K562 (cell line): ENCODE data around the gene CERS4. TPM values are rescaled to one million over a fixed set of nuclear protein-coding genes. Genes with fewer than 3 reads are reported as not detected.

Experiments
- ATAC-seq: fragments of 200-7000 bp; cut with Tn5 transposase; 3 replicates; pipeline ENCODE4 v1.9.1; 2020; ENCODE audit warnings: moderate library complexity
- BruUV-seq: library from RNA; stranded (reverse); fragments of 400-500 nt; replicated peaks from 2 replicates; lab custom pipeline; 2021; lab: Mats Ljungman, UMichigan
- CTCF ChIA-PET: fragments of 300-600 bp; formaldehyde crosslinking; extraction: SDS; loops from one replicate; lab custom pipeline; 2021; ENCODE audit warnings: low intra/inter-chr PET ratio; lab: Yijun Ruan, JAX
- POLR2A ChIA-PET: fragments of 300-600, 350-650 bp; sonication (Branson Sonifier 250); formaldehyde crosslinking; extraction: SDS; loops from one replicate; lab custom pipeline; 2021; ENCODE audit warnings: antibody characterized with exemption, inconsistent platforms; lab: Yijun Ruan, JAX
- DNase-seq, 4 experiments: peaks; one replicate each; pipeline versions ENCODE4 v3.0.0 to v3.0.0-alpha.2; 2011 to 2018; ENCODE audit warnings: low spot score in 3 of 4, mixed read lengths in 3 of 4; ENCODE audit errors: extremely low read depth in 1 of 4
- FAIRE-seq: peaks from 2 replicates; lab custom pipeline; 2011; peaks lifted over from hg19 to GRCh38; lab: Jason Lieb, UNC
- H2AFZ ChIP-seq: 2 replicates; pipeline ENCODE4 v1.6.0; 2011; ENCODE audit warnings: low read depth, low read length, control low read depth, inconsistent platforms
- H3K27ac ChIP-seq: fragments of 200-600 bp; 3 replicates; pipeline ENCODE4 v1.8.0; 2011; ENCODE audit warnings: low read depth, mild to moderate bottlenecking, control low read depth, inconsistent platforms, low read length, moderate library complexity, mixed read lengths; ENCODE audit errors: extremely low read depth
- H3K27me3 ChIP-seq, 2 experiments: fragments of 300-600 bp in 1 of 2; 2 replicates in 1 of 2; 3 replicates in 1 of 2; pipeline versions ENCODE4 v1.6.0 to v1.8.0; 2011; ENCODE audit warnings: inconsistent platforms in 2 of 2, low read length in 2 of 2, mild to moderate bottlenecking in 1 of 2, mixed read lengths in 1 of 2, moderate library complexity in 1 of 2; ENCODE audit not compliant: control insufficient read depth in 2 of 2, insufficient read depth in 2 of 2
- H3K36me3 ChIP-seq: fragments of 300-600 bp; 3 replicates; pipeline ENCODE4 v1.8.0; 2011; ENCODE audit warnings: mild to moderate bottlenecking, low read length, inconsistent platforms; ENCODE audit not compliant: control insufficient read depth, insufficient read depth
- H3K4me1 ChIP-seq, 2 experiments: fragments of 200-600 bp in 1 of 2; replicated peaks in 1 of 2; 2 replicates in 1 of 2; 3 replicates in 1 of 2; pipeline versions ENCODE4 v1.5.1 to v1.8.0; 2011; ENCODE audit warnings: inconsistent platforms in 2 of 2, low read length in 2 of 2, mild to moderate bottlenecking in 1 of 2, mixed read lengths in 1 of 2, moderate library complexity in 1 of 2; ENCODE audit not compliant: control insufficient read depth in 2 of 2, insufficient read depth in 2 of 2
- H3K4me2 ChIP-seq: 2 replicates; pipeline ENCODE4 v1.6.1; 2011; ENCODE audit warnings: low read length, control low read depth, inconsistent platforms, mixed read lengths; ENCODE audit not compliant: insufficient read depth
- H3K4me3 ChIP-seq: fragments of 200-600 bp; sonication (generic), shearing (Covaris generic); 2 replicates; pipeline ENCODE4 v1.5.1; 2016; ENCODE audit warnings: control low read depth, inconsistent platforms
- H3K79me2 ChIP-seq: fragments of 200-600 bp; 3 replicates; pipeline ENCODE4 v1.8.0; 2011; ENCODE audit warnings: low read length, inconsistent platforms; ENCODE audit not compliant: control insufficient read depth, insufficient read depth
- H3K9ac ChIP-seq, 2 experiments: 2 replicates each; pipeline versions ENCODE4 v1.6.0 to v1.6.1; 2011; ENCODE audit warnings: low read depth in 2 of 2, low read length in 2 of 2, control low read depth in 1 of 2, inconsistent platforms in 1 of 2, mild to moderate bottlenecking in 1 of 2, mixed read lengths in 1 of 2; ENCODE audit not compliant: insufficient read depth in 1 of 2
- H3K9me1 ChIP-seq: one replicate; pipeline ENCODE4 v1.6.0; 2011; ENCODE audit warnings: inconsistent platforms, mild to moderate bottlenecking, low read length, moderate library complexity; ENCODE audit not compliant: control insufficient read depth, insufficient read depth
- H3K9me3 ChIP-seq: replicated peaks from 2 replicates; pipeline ENCODE4 v1.5.1; 2011; ENCODE audit warnings: low read depth, low read length, inconsistent platforms; ENCODE audit not compliant: control insufficient read depth, insufficient read depth
- H4K20me1 ChIP-seq: replicated peaks from 2 replicates; pipeline ENCODE4 v1.6.1; 2011; ENCODE audit warnings: low read length, inconsistent platforms, mixed read lengths; ENCODE audit not compliant: control insufficient read depth, insufficient read depth
- ZNF384 ChIP-seq: IDR thresholded peaks from 2 replicates; pipeline ENCODE4 v1.6.1; 2012; ENCODE audit warnings: low read depth, low read length, improper control_type of control experiment
- WGBS: fragments of 100-300 bp; shearing (Covaris generic); methylation state at CpG from one replicate; pipeline ENCODE4 v1.1.6; 2016; ENCODE audit warnings: low coverage, mixed read lengths; ENCODE audit not compliant: insufficient coverage; ENCODE audit errors: missing lambda C conversion rate; 5-methylcytosine and 5-hydroxymethylcytosine counted together
- in situ Hi-C: fragments of 300-500 bp; cut with MboI; formaldehyde crosslinking; loops from 4 replicates; pipeline ENCODE4 v1.15.0; 2018; ENCODE audit warnings: inconsistent platforms, mixed read lengths
- intact Hi-C: fragments of 100-400 bp; cut with micrococcal nuclease; formaldehyde crosslinking; loops from 2 replicates; pipeline ENCODE4 v1.14.2; 2022
- polyA plus RNA-seq, 8 experiments: library from polyadenylated mRNA; depleted of rRNA in 4 of 8; stranded (reverse) in 5 of 8; unstranded in 3 of 8; fragments of >200 nt; fragmentation: Nextera tagmentation in 2 of 8; fragmentation: Illumina TruSeq in 1 of 8; extraction: Ambion mirVana in 2 of 8; extraction: Trizol in 1 of 8; gene quantifications; 2 replicates each; pipeline versions ENCODE4 v1.2.1 to v1.2.3, GENCODE V29; 2011 to 2014; ENCODE audit warnings: inconsistent platforms in 1 of 8, missing spikeins in 1 of 8
- total RNA-seq, 7 experiments: library from RNA; depleted of rRNA in 6 of 7; stranded (reverse); fragments of >200 nt in 6 of 7; fragmentation: Illumina TruSeq in 2 of 7; extraction: Trizol in 2 of 7; gene quantifications; 2 replicates each; pipeline versions ENCODE4 v1.2.1 to v1.2.3, GENCODE V29; 2011 to 2021; ENCODE audit warnings: low replicate concordance in 1 of 7
- TF ChIP-seq, protein P1 (sequence below): fragments of 250-450 bp; sonication (Bioruptor Pico); IDR thresholded peaks from 2 replicates; pipeline ENCODE4 v1.4.0; 2020

Gene CERS4
- total and polyA plus RNA-seq, 9 of the 15 experiments (the other 6 are each of a cell fraction or from before 2014, with no cell fraction given), result 0.14 to 4.4 (median 2.9) TPM; not detected in 1

DNA sequence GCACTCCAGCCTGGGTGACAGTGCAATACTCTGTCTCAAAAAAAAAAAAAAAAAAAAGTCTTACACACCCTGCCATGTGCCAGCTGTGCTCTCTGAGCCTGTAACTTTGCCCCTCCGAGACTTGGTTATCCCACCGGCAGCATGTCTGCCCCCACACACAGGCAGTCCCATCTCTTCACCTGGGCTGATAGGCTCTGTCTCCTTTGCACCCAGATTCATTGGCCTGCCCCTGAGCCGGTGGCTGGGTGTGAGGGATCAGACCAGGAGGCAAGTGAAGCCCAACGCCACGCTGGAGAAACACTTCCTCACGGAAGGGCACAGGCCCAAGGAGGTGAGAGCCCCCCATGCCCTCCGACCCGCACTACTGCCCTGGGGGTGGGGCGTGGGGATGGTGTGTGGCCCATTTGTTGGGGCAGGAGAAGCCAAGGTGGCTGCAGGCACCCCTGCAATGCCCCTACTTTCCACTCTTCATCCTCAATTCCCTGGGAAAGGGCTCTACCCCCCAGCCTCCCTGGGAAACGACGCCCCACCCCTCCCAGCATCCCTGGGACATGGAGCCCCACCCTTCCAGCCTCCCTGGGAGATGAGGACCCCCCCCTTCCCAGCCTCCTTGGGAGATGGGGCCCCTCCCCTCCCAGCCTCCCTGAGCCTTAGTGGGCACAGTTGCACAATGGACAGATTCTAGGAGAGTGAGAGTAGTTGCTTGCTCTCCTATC is 45.3 kb downstream of the CERS4 start:
- no peaks in the 10 kb centered on the region for H3K36me3 ChIP-seq
- in situ Hi-C loops, result loop anchor here (5.0 kb wide), 3 partner anchors 97 to 307 kb away; no protein-coding TSS in a partner anchor

More for the DNA sequence above, 45.3 kb downstream of the CERS4 start:
- Histone ChIP-seq H3K27me3 (no peaks in the 10 kb centered on the region), H2AFZ (no peak overlapping the region), H4K20me1 (no peaks in the 10 kb centered on the region), H3K4me2 (no peak overlapping the region), H3K4me3 (no peak overlapping the region), H3K9me1 (no peaks in the 10 kb centered on the region), H3K79me2 (no peaks in the 10 kb centered on the region), H3K9me3 (no peaks in the 10 kb centered on the region), H3K9ac (peak overlapping the region in 1 of 2 experiments; percentile 78; a peak in 2 of 4 replicates), H3K4me1 (peaks cover 13 to 44% of the 10 kb centered on the region in 2 experiments; a peak in 4 of 5 replicates), H3K27ac (no peak overlapping the region)
- intact Hi-C loops, result loop anchor here (10.0 kb wide), 1 partner anchor 240 kb away; no protein-coding TSS in a partner anchor
- WGBS, result 38% methylated on average over 9 of the region's 11 CpGs
- DNase-seq, result peak in 1 of 4 experiments; percentile 17
- no peak for FAIRE-seq
- ChIA-PET CTCF (interaction anchor here (2.2 to 3.8 kb wide), 2 partner anchors 96 to 284 kb away, joined by 12 to 63 read pairs; no protein-coding TSS in a partner anchor), POLR2A (interaction anchor here (1.0 kb wide), 2 partner anchors 12 to 257 kb away, joined by 3 read pairs; no protein-coding TSS in a partner anchor)
- TF ChIP-seq, protein P1, sequence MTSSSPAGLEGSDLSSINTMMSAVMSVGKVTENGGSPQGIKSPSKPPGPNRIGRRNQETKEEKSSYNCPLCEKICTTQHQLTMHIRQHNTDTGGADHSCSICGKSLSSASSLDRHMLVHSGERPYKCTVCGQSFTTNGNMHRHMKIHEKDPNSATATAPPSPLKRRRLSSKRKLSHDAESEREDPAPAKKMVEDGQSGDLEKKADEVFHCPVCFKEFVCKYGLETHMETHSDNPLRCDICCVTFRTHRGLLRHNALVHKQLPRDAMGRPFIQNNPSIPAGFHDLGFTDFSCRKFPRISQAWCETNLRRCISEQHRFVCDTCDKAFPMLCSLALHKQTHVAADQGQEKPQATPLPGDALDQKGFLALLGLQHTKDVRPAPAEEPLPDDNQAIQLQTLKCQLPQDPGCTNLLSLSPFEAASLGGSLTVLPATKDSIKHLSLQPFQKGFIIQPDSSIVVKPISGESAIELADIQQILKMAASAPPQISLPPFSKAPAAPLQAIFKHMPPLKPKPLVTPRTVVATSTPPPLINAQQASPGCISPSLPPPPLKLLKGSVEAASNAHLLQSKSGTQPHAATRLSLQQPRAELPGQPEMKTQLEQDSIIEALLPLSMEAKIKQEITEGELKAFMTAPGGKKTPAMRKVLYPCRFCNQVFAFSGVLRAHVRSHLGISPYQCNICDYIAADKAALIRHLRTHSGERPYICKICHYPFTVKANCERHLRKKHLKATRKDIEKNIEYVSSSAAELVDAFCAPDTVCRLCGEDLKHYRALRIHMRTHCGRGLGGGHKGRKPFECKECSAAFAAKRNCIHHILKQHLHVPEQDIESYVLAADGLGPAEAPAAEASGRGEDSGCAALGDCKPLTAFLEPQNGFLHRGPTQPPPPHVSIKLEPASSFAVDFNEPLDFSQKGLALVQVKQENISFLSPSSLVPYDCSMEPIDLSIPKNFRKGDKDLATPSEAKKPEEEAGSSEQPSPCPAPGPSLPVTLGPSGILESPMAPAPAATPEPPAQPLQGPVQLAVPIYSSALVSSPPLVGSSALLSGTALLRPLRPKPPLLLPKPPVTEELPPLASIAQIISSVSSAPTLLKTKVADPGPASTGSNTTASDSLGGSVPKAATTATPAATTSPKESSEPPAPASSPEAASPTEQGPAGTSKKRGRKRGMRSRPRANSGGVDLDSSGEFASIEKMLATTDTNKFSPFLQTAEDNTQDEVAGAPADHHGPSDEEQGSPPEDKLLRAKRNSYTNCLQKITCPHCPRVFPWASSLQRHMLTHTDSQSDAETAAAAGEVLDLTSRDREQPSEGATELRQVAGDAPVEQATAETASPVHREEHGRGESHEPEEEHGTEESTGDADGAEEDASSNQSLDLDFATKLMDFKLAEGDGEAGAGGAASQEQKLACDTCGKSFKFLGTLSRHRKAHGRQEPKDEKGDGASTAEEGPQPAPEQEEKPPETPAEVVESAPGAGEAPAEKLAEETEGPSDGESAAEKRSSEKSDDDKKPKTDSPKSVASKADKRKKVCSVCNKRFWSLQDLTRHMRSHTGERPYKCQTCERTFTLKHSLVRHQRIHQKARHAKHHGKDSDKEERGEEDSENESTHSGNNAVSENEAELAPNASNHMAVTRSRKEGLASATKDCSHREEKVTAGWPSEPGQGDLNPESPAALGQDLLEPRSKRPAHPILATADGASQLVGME (CRISPR knock-in tag), result no peak
- TF ChIP-seq ZNF384, result peak; percentile 48; the same call in 1 of the 2 replicates
- BruUV-seq, result no TSS peak
- no peak for ATAC-seq
